DMS153 (cell line): ENCODE data around the gene HNRNPM.
"Not testable (repeated sequence)": the region's sequence is repeated elsewhere in the genome, so short reads cannot be mapped to it uniquely, and the experiment has no call there.

Source experiments
- DNase-seq: peaks from one replicate; lab custom pipeline; 2025; lab: John Stamatoyannopoulos, UW

HNRNPM gene

GRCh38 chr19:8511573-8512101 lies 66.9 kb downstream of the HNRNPM start:
- no peak for DNase-seq

- no peak for DNase-seq
These were observed 67.6 kb downstream of the HNRNPM start for GRCh38 chr19:8512115-8512967.

- DNase-seq, result no peak
These were observed 68.4 kb downstream of the HNRNPM start for GRCh38 chr19:8513036-8513686.

GRCh38 chr19:8513687-8514504 lies 69.1 kb downstream of the HNRNPM start, which contains the start of gene ZNF414:
ZNF414 (minus strand) TSS chr19:8514167; CDS start chr19:8514046, 121 bp downstream.
- peak; percentile 81 for DNase-seq

- not testable (repeated sequence) for DNase-seq
These were observed 69.8 kb downstream of the HNRNPM start for GRCh38 chr19:8514505-8515009.

GRCh38 chr19:8515317-8515716 lies 70.5 kb downstream of the HNRNPM start:
- no peak for DNase-seq

GRCh38 chr19:8517551-8518442 lies 73.0 kb downstream of the HNRNPM start:
- DNase-seq, result no peak

GRCh38 chr19:8518536-8518935 lies 73.8 kb downstream of the HNRNPM start:
- no peak for DNase-seq

GRCh38 chr19:8519388-8519787 lies 74.6 kb downstream of the HNRNPM start:
- no peak for DNase-seq

- no peak for DNase-seq
These were observed 80.6 kb downstream of the HNRNPM start for GRCh38 chr19:8525401-8525684.

GRCh38 chr19:8526345-8527091 lies 81.7 kb downstream of the HNRNPM start:
- peak; percentile 48 for DNase-seq

- DNase-seq, result no peak
These were observed 83.7 kb downstream of the HNRNPM start for GRCh38 chr19:8528500-8528899.

- DNase-seq, result no peak
These were observed 84.7 kb downstream of the HNRNPM start for GRCh38 chr19:8529369-8530006.

- no peak for DNase-seq
These were observed 85.4 kb downstream of the HNRNPM start for GRCh38 chr19:8530061-8530679.

- DNase-seq, result no peak
These were observed 86.7 kb downstream of the HNRNPM start for GRCh38 chr19:8531470-8531869.

GRCh38 chr19:8532225-8532624 lies 87.5 kb downstream of the HNRNPM start:
- DNase-seq, result no peak

GRCh38 chr19:8536282-8536681 lies 91.5 kb downstream of the HNRNPM start:
- DNase-seq, result no peak

GRCh38 chr19:8537099-8537498 lies 92.3 kb downstream of the HNRNPM start:
- no peak for DNase-seq
